K562 (cell line): ENCODE results near the gene LEO1. TPM values are rescaled to one million over a fixed set of nuclear protein-coding genes. Genes with fewer than 3 reads are reported as not detected.

Experiments
- ADNP ChIP-seq: fragments of 200-800 bp; sonication (Bioruptor generic); IDR thresholded peaks from 2 replicates; pipeline ENCODE4 v1.6.1; 2016; ENCODE audit warnings: missing genetic modification characterization, missing compliant biosample characterization
- BRD4 ChIP-seq: fragments of 200-600 bp; sonication (generic); IDR thresholded peaks from 2 replicates; pipeline ENCODE4 v1.6.1; 2017; ENCODE audit warnings: inconsistent platforms
- MAZ ChIP-seq, 2 experiments: fragments of 450-650 bp in 1 of 2; sonication (generic) in 1 of 2; formaldehyde crosslinking; IDR thresholded peaks in 1 of 2; conservative IDR thresholded peaks in 1 of 2; 2 replicates each; pipeline versions ENCODE4 v1.4.0 to v1.5.0; 2020; ENCODE audit warnings: mild to moderate bottlenecking in 1 of 2, missing genetic modification reagents in 1 of 2
- NR3C1 ChIP-seq: sonication (generic); formaldehyde crosslinking; IDR thresholded peaks from 2 replicates; pipeline ENCODE4 v1.8.1; 2022; ENCODE audit warnings: missing genetic modification reagents
- RAD51 ChIP-seq: fragments of 450-650 bp; IDR thresholded peaks from 2 replicates; pipeline ENCODE4 v1.7.1; 2016; ENCODE audit warnings: low read depth, mild to moderate bottlenecking, borderline replicate concordance
- RUNX1 ChIP-seq: sonication (generic); IDR thresholded peaks from 2 replicates; pipeline ENCODE4 v1.6.1; 2016; ENCODE audit warnings: antibody characterized with exemption, low read depth
- TARDBP ChIP-seq: fragments of 450-650 bp; IDR thresholded peaks from 2 replicates; pipeline ENCODE4 v1.6.1; 2016
- TCF3 ChIP-seq: sonication (generic); formaldehyde crosslinking; IDR thresholded peaks from 2 replicates; pipeline ENCODE4 v1.4.0; 2020; ENCODE audit warnings: mild to moderate bottlenecking, missing genetic modification reagents
- ZNF316 ChIP-seq: fragments of 450-650 bp; IDR thresholded peaks from 2 replicates; pipeline ENCODE4 v1.6.1; 2016
- ZNF445 ChIP-seq: fragments of 250-450 bp; sonication (Bioruptor Pico); IDR thresholded peaks from 2 replicates; pipeline ENCODE4 v1.4.0; 2020; ENCODE audit warnings: low read depth, mild to moderate bottlenecking, moderate library complexity
- ZNF780A ChIP-seq: fragments of 250-450 bp; sonication (Bioruptor Pico); IDR thresholded peaks from 2 replicates; pipeline ENCODE4 v1.5.0; 2021; ENCODE audit warnings: mild to moderate bottlenecking
- polyA plus RNA-seq, 8 experiments: library from polyadenylated mRNA; depleted of rRNA in 4 of 8; stranded (reverse) in 5 of 8; unstranded in 3 of 8; fragments of >200 nt; fragmentation: Nextera tagmentation in 2 of 8; fragmentation: Illumina TruSeq in 1 of 8; extraction: Ambion mirVana in 2 of 8; extraction: Trizol in 1 of 8; gene quantifications; 2 replicates each; pipeline versions ENCODE4 v1.2.1 to v1.2.3, GENCODE V29; 2011 to 2014; ENCODE audit warnings: inconsistent platforms in 1 of 8, missing spikeins in 1 of 8
- total RNA-seq, 7 experiments: library from RNA; depleted of rRNA in 6 of 7; stranded (reverse); fragments of >200 nt in 6 of 7; fragmentation: Illumina TruSeq in 2 of 7; extraction: Trizol in 2 of 7; gene quantifications; 2 replicates each; pipeline versions ENCODE4 v1.2.1 to v1.2.3, GENCODE V29; 2011 to 2021; ENCODE audit warnings: low replicate concordance in 1 of 7
- TF ChIP-seq, protein P1 (sequence below), 3 experiments: fragments of 200-800 bp in 1 of 3; fragments of 250-450 bp in 1 of 3; fragments of 450-650 bp in 1 of 3; sonication (Bioruptor Pico) in 1 of 3; sonication (Bioruptor generic) in 1 of 3; formaldehyde crosslinking in 1 of 3; IDR thresholded peaks; 2 replicates each; pipeline versions ENCODE4 v1.6.1 to v1.8.0; 2016 to 2022; ENCODE audit warnings: mild to moderate bottlenecking in 2 of 3, missing genetic modification characterization in 2 of 3, missing compliant biosample characterization in 1 of 3, moderate library complexity in 1 of 3
- TF ChIP-seq, protein P2 (sequence below): fragments of 250-450 bp; sonication (Bioruptor Pico); IDR thresholded peaks from 2 replicates; pipeline ENCODE4 v1.8.0; 2022; ENCODE audit warnings: inconsistent platforms
- TF ChIP-seq, protein P3 (sequence below): fragments of 450-650 bp; conservative IDR thresholded peaks from 2 replicates; pipeline ENCODE4 v1.6.1; 2016; ENCODE audit warnings: missing genetic modification characterization, low read depth, mild to moderate bottlenecking, missing compliant biosample characterization, moderate library complexity
- TF ChIP-seq, protein P4 (sequence below): sonication (generic); formaldehyde crosslinking; IDR thresholded peaks from 2 replicates; pipeline ENCODE4 v1.8.0; 2022; ENCODE audit warnings: missing genetic modification reagents, mild to moderate bottlenecking, borderline replicate concordance
- TF ChIP-seq, protein P5 (sequence below): sonication (generic); formaldehyde crosslinking; IDR thresholded peaks from 2 replicates; pipeline ENCODE4 v1.8.1; 2023; ENCODE audit warnings: mild to moderate bottlenecking, missing genetic modification reagents

The LEO1 gene
- total and polyA plus RNA-seq, 9 of the 15 experiments (the other 6 are each of a cell fraction or from before 2014, with no cell fraction given): 8.4 to 48.3 (median 37.9) TPM

DNA sequence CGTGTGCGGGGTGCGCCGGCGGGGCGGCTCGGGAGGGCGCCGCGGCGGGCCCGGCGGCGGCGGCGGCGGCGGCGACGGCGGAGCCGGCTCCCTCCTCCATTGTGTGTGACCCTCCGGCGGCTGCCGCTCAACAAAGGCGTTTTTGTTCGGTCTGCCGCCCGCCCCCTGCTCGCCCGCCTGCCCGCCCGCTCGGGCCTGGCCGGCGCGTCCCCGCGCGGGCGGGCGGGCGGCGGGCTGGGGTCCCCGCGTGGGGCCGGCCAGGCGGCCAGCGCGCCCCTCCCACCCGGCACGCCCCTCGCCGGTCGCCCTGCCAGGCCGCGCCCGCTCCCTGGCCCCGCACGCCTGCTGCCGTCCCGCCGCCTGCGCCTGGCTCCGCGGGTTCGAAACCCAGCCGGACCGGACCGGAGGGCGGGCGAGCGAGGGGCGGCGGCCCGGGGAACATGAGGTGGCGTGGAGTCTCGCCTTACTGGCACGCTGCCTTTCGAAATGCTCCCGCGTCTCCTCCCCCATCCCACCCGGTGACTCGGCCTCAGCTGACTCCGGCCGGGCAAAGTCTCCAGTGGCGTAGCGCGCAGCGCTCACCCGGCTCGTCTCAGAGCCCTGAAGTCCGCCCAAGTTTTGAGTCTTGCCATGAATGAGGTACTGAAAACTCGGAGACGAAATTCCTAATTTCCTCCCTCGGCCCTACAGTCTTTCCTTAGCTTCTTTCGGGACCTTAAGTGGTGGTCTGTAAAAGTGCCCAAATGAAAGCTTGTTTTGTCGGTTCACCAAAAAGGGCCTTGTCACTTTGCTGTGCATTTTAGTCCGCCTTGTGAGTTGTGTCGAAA, 48.0 kb upstream of the LEO1 start (continued):
- TF ChIP-seq, protein P1, sequence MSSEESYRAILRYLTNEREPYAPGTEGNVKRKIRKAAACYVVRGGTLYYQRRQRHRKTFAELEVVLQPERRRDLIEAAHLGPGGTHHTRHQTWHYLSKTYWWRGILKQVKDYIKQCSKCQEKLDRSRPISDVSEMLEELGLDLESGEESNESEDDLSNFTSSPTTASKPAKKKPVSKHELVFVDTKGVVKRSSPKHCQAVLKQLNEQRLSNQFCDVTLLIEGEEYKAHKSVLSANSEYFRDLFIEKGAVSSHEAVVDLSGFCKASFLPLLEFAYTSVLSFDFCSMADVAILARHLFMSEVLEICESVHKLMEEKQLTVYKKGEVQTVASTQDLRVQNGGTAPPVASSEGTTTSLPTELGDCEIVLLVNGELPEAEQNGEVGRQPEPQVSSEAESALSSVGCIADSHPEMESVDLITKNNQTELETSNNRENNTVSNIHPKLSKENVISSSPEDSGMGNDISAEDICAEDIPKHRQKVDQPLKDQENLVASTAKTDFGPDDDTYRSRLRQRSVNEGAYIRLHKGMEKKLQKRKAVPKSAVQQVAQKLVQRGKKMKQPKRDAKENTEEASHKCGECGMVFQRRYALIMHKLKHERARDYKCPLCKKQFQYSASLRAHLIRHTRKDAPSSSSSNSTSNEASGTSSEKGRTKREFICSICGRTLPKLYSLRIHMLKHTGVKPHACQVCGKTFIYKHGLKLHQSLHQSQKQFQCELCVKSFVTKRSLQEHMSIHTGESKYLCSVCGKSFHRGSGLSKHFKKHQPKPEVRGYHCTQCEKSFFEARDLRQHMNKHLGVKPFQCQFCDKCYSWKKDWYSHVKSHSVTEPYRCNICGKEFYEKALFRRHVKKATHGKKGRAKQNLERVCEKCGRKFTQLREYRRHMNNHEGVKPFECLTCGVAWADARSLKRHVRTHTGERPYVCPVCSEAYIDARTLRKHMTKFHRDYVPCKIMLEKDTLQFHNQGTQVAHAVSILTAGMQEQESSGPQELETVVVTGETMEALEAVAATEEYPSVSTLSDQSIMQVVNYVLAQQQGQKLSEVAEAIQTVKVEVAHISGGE (CRISPR knock-in tag; IDR thresholded peaks at IDR 0.05): peak in 1 of 3 experiments; percentile 72; a peak in 2 of 6 replicates
- TF ChIP-seq RAD51 (peak; percentile 53), ZNF445 (CRISPR knock-in tag) (no peak), ZNF316 (no peak), RUNX1 (no peak), ZNF780A (CRISPR knock-in tag) (no peak), BRD4 (peak; percentile 43; the same call in 1 of the 2 replicates), TCF3 (CRISPR knock-in tag) (0 out of 2 replicates have a peak, but pooled peaks have one; percentile 16), ADNP (tag) (peak; percentile 57; the same call in 1 of the 2 replicates), TARDBP (no peak), NR3C1 (CRISPR knock-in tag) (no peak), MAZ (CRISPR knock-in tag; conservative IDR thresholded peaks at IDR 0.05 in 1 of 2, IDR thresholded peaks at IDR 0.05 in 1 of 2) (peak; percentile 16 to 62)
- TF ChIP-seq, protein P2, sequence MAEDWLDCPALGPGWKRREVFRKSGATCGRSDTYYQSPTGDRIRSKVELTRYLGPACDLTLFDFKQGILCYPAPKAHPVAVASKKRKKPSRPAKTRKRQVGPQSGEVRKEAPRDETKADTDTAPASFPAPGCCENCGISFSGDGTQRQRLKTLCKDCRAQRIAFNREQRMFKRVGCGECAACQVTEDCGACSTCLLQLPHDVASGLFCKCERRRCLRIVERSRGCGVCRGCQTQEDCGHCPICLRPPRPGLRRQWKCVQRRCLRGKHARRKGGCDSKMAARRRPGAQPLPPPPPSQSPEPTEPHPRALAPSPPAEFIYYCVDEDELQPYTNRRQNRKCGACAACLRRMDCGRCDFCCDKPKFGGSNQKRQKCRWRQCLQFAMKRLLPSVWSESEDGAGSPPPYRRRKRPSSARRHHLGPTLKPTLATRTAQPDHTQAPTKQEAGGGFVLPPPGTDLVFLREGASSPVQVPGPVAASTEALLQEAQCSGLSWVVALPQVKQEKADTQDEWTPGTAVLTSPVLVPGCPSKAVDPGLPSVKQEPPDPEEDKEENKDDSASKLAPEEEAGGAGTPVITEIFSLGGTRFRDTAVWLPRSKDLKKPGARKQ (CRISPR knock-in tag): no peak
- TF ChIP-seq, protein P3, sequence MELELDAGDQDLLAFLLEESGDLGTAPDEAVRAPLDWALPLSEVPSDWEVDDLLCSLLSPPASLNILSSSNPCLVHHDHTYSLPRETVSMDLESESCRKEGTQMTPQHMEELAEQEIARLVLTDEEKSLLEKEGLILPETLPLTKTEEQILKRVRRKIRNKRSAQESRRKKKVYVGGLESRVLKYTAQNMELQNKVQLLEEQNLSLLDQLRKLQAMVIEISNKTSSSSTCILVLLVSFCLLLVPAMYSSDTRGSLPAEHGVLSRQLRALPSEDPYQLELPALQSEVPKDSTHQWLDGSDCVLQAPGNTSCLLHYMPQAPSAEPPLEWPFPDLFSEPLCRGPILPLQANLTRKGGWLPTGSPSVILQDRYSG (tag): no peak
- TF ChIP-seq, protein P4, sequence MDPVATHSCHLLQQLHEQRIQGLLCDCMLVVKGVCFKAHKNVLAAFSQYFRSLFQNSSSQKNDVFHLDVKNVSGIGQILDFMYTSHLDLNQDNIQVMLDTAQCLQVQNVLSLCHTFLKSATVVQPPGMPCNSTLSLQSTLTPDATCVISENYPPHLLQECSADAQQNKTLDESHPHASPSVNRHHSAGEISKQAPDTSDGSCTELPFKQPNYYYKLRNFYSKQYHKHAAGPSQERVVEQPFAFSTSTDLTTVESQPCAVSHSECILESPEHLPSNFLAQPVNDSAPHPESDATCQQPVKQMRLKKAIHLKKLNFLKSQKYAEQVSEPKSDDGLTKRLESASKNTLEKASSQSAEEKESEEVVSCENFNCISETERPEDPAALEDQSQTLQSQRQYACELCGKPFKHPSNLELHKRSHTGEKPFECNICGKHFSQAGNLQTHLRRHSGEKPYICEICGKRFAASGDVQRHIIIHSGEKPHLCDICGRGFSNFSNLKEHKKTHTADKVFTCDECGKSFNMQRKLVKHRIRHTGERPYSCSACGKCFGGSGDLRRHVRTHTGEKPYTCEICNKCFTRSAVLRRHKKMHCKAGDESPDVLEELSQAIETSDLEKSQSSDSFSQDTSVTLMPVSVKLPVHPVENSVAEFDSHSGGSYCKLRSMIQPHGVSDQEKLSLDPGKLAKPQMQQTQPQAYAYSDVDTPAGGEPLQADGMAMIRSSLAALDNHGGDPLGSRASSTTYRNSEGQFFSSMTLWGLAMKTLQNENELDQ (CRISPR knock-in tag): no peak
- TF ChIP-seq, protein P5, sequence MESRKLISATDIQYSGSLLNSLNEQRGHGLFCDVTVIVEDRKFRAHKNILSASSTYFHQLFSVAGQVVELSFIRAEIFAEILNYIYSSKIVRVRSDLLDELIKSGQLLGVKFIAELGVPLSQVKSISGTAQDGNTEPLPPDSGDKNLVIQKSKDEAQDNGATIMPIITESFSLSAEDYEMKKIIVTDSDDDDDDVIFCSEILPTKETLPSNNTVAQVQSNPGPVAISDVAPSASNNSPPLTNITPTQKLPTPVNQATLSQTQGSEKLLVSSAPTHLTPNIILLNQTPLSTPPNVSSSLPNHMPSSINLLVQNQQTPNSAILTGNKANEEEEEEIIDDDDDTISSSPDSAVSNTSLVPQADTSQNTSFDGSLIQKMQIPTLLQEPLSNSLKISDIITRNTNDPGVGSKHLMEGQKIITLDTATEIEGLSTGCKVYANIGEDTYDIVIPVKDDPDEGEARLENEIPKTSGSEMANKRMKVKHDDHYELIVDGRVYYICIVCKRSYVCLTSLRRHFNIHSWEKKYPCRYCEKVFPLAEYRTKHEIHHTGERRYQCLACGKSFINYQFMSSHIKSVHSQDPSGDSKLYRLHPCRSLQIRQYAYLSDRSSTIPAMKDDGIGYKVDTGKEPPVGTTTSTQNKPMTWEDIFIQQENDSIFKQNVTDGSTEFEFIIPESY (CRISPR knock-in tag): no peak
